HepG2 (cell line): ENCODE data around the gene C2orf81. TPM values are rescaled to one million over a fixed set of nuclear protein-coding genes. Genes with fewer than 3 reads are reported as not detected.

Experiments
- ATAC-seq: fragments of 200-7000 bp; cut with Tn5 transposase; 3 replicates; pipeline ENCODE4 v1.9.1; 2020; ENCODE audit warnings: mild to moderate bottlenecking, moderate library complexity
- BruUV-seq: library from RNA; stranded (reverse); fragments of 400-500 nt; replicated peaks from 2 replicates; lab custom pipeline; 2021; lab: Mats Ljungman, UMichigan
- CTCF ChIA-PET: fragments of 300-600 bp; formaldehyde crosslinking; extraction: SDS; loops from one replicate; lab custom pipeline; 2021; ENCODE audit warnings: low total read pairs, inconsistent platforms, low intra/inter-chr PET ratio; lab: Yijun Ruan, JAX
- POLR2A ChIA-PET: fragments of 350-600 bp; sonication (Branson Sonifier 250); formaldehyde crosslinking; loops from one replicate; lab custom pipeline; 2020; ENCODE audit warnings: antibody characterized with exemption, inconsistent platforms; lab: Yijun Ruan, JAX
- DNase-seq: peaks from one replicate; pipeline ENCODE4 v3.0.0-alpha.2; 2015; ENCODE audit warnings: low spot score
- FAIRE-seq: peaks from 3 replicates; lab custom pipeline; 2011; peaks lifted over from hg19 to GRCh38; lab: Jason Lieb, UNC
- H2AFZ ChIP-seq: one replicate; pipeline ENCODE4 v1.6.1; 2011; ENCODE audit warnings: low read length, inconsistent platforms
- H3K27ac ChIP-seq: fragments of 300-600 bp; 3 replicates; pipeline ENCODE4 v1.8.0; 2011; ENCODE audit warnings: mixed run types, mild to moderate bottlenecking, mixed read lengths, low read length, inconsistent platforms; ENCODE audit not compliant: insufficient read depth; ENCODE audit errors: extremely low read length
- H3K27me3 ChIP-seq, 2 experiments: fragments of 200-600 bp in 1 of 2; 2 replicates in 1 of 2; 3 replicates in 1 of 2; pipeline versions ENCODE4 v1.6.0 to v1.8.0; 2011; ENCODE audit warnings: low read length in 2 of 2, mild to moderate bottlenecking in 2 of 2, moderate library complexity in 2 of 2, inconsistent platforms in 1 of 2; ENCODE audit not compliant: insufficient read depth in 2 of 2, control insufficient read depth in 1 of 2
- H3K36me3 ChIP-seq, 2 experiments: fragments of 200-600 bp in 1 of 2; replicated peaks in 1 of 2; 2 replicates in 1 of 2; 3 replicates in 1 of 2; pipeline versions ENCODE4 v1.5.1 to v1.8.0; 2011; ENCODE audit warnings: low read length in 2 of 2, inconsistent platforms in 1 of 2; ENCODE audit not compliant: insufficient read depth in 2 of 2, control insufficient read depth in 1 of 2
- H3K4me1 ChIP-seq: 2 replicates; pipeline ENCODE4 v1.5.1; 2012; ENCODE audit warnings: low read length, inconsistent platforms; ENCODE audit not compliant: insufficient read depth
- H3K4me2 ChIP-seq: 2 replicates; pipeline ENCODE4 v1.6.0; 2011; ENCODE audit warnings: low read depth, low read length, inconsistent platforms
- H3K4me3 ChIP-seq, 3 experiments: fragments of 200-600 bp in 1 of 3; sonication (generic), shearing (Covaris generic) in 1 of 3; replicated peaks in 1 of 3; 2 replicates each; pipeline ENCODE4 v1.5.1; 2011 to 2016; ENCODE audit warnings: low read length in 3 of 3, inconsistent platforms in 2 of 3, low read depth in 2 of 3, mild to moderate bottlenecking in 2 of 3, control low read depth in 1 of 3, mixed read lengths in 1 of 3; ENCODE audit not compliant: insufficient read depth in 1 of 3
- H3K79me2 ChIP-seq: one replicate; pipeline ENCODE4 v1.6.1; 2011; ENCODE audit warnings: low read length, inconsistent platforms; ENCODE audit not compliant: insufficient read depth
- H3K9ac ChIP-seq: 2 replicates; pipeline ENCODE4 v1.6.0; 2011; ENCODE audit warnings: mild to moderate bottlenecking, low read depth, low read length, inconsistent platforms; ENCODE audit not compliant: insufficient read depth
- H3K9me3 ChIP-seq: 2 replicates; pipeline ENCODE4 v1.5.1; 2012; ENCODE audit warnings: mild to moderate bottlenecking, low read length
- H4K20me1 ChIP-seq: 2 replicates; pipeline ENCODE4 v1.6.0; 2011; ENCODE audit warnings: inconsistent platforms, mild to moderate bottlenecking, low read length, moderate library complexity; ENCODE audit not compliant: insufficient read depth
- ARID3A ChIP-seq: IDR thresholded peaks from 2 replicates; pipeline ENCODE4 v1.6.1; 2012; ENCODE audit warnings: low read depth, low read length, improper control_type of control experiment
- ATF4 ChIP-seq, 2 experiments: fragments of 450-650 bp in 1 of 2; sonication (generic) in 1 of 2; formaldehyde crosslinking; IDR thresholded peaks; 2 replicates each; pipeline versions ENCODE4 v1.5.0 to v1.8.0; 2020 to 2022; ENCODE audit warnings: mild to moderate bottlenecking in 1 of 2, missing genetic modification reagents in 1 of 2
- BATF2 ChIP-seq: sonication (generic); formaldehyde crosslinking; IDR thresholded peaks from 2 replicates; pipeline ENCODE4 v1.8.0; 2022; ENCODE audit warnings: mild to moderate bottlenecking, missing genetic modification reagents, moderate library complexity
- JARID2 ChIP-seq: sonication (generic); formaldehyde crosslinking; IDR thresholded peaks from 2 replicates; pipeline ENCODE4 v1.8.1; 2023; ENCODE audit warnings: missing genetic modification reagents, inconsistent platforms; ENCODE audit not compliant: insufficient replicate concordance
- KDM6A ChIP-seq: IDR thresholded peaks from 2 replicates; pipeline ENCODE4 v1.6.1; 2016; ENCODE audit warnings: low read depth
- MEIS2 ChIP-seq: sonication (generic); formaldehyde crosslinking; IDR thresholded peaks from 2 replicates; pipeline ENCODE4 v1.9.0; 2021; ENCODE audit warnings: mild to moderate bottlenecking, missing genetic modification reagents
- SIX1 ChIP-seq: sonication (generic); formaldehyde crosslinking; IDR thresholded peaks from 2 replicates; pipeline ENCODE4 v1.4.0; 2020; ENCODE audit warnings: missing genetic modification reagents, borderline replicate concordance
- ZNF205 ChIP-seq: IDR thresholded peaks from 2 replicates; pipeline ENCODE4 v1.6.1; 2018; ENCODE audit warnings: missing biosample characterization, missing genetic modification reagents
- ZNF256 ChIP-seq: sonication (generic); formaldehyde crosslinking; conservative IDR thresholded peaks from 2 replicates; pipeline ENCODE4 v1.4.0; 2020; ENCODE audit warnings: missing genetic modification reagents
- ZNF264 ChIP-seq: sonication (generic); formaldehyde crosslinking; IDR thresholded peaks from 2 replicates; pipeline ENCODE4 v1.4.0; 2020; ENCODE audit warnings: missing genetic modification reagents
- ZNF274 ChIP-seq: sonication (generic); formaldehyde crosslinking; IDR thresholded peaks from 2 replicates; pipeline ENCODE4 v1.5.1; 2020; ENCODE audit warnings: mild to moderate bottlenecking, missing genetic modification reagents
- ZNF512 ChIP-seq: sonication (generic); formaldehyde crosslinking; IDR thresholded peaks from 2 replicates; pipeline ENCODE4 v1.4.0; 2020; ENCODE audit warnings: mild to moderate bottlenecking, missing genetic modification reagents
- ZNF781 ChIP-seq: sonication (generic); formaldehyde crosslinking; IDR thresholded peaks from 2 replicates; pipeline ENCODE4 v1.5.1; 2020; ENCODE audit warnings: borderline replicate concordance, mild to moderate bottlenecking, missing genetic modification reagents; ENCODE audit errors: not compliant biosample characterization
- ZSCAN22 ChIP-seq: sonication (generic); formaldehyde crosslinking; IDR thresholded peaks from 2 replicates; pipeline ENCODE4 v1.4.0; 2020; ENCODE audit warnings: mild to moderate bottlenecking, missing genetic modification reagents
- WGBS: methylation state at CpG from one replicate; pipeline ENCODE4 v1.1.6; 2017; ENCODE audit warnings: low lambda C conversion rate; 5-methylcytosine and 5-hydroxymethylcytosine counted together
- in situ Hi-C: cut with HindIII; loops from 2 replicates; pipeline ENCODE4 v1.10.0; 2017; ENCODE audit warnings: low pct_unique_long_range_greater_than_20kb; ENCODE audit not compliant: extremely low pct_ligation_motif_present
- intact Hi-C: fragments of 100-400 bp; cut with micrococcal nuclease; formaldehyde crosslinking; loops from one replicate; pipeline ENCODE4 v1.10.0; 2022; ENCODE audit not compliant: unreplicated experiment
- polyA plus RNA-seq, 8 experiments: library from polyadenylated mRNA; depleted of rRNA in 3 of 8; stranded (reverse) in 7 of 8; unstranded in 1 of 8; fragments of >200 nt; fragmentation: Illumina TruSeq in 4 of 8; extraction: Trizol in 4 of 8; gene quantifications; 2 replicates each; pipeline versions ENCODE4 v1.2.1 to v1.2.3, GENCODE V29; 2011 to 2016; ENCODE audit warnings: low read depth in 4 of 8, missing spikeins in 1 of 8, mixed read lengths in 1 of 8; ENCODE audit not compliant: insufficient read depth in 1 of 8
- total RNA-seq, 5 experiments: library from RNA; depleted of rRNA; stranded (reverse); fragments of >200 nt; fragmentation: Illumina TruSeq; extraction: Trizol; gene quantifications; 2 replicates each; pipeline ENCODE4 v1.2.3, GENCODE V29; 2016; ENCODE audit warnings: low read depth in 1 of 5
- TF ChIP-seq, protein P1 (sequence below): sonication (generic); formaldehyde crosslinking; conservative IDR thresholded peaks from 2 replicates; pipeline ENCODE4 v1.4.0; 2020; ENCODE audit warnings: missing genetic modification reagents

Gene C2orf81
- total and polyA plus RNA-seq, 2 of the 13 experiments (the other 11 are each of a cell fraction or from before 2014, with no cell fraction given) = 0.15 to 0.17 TPM

DNA sequence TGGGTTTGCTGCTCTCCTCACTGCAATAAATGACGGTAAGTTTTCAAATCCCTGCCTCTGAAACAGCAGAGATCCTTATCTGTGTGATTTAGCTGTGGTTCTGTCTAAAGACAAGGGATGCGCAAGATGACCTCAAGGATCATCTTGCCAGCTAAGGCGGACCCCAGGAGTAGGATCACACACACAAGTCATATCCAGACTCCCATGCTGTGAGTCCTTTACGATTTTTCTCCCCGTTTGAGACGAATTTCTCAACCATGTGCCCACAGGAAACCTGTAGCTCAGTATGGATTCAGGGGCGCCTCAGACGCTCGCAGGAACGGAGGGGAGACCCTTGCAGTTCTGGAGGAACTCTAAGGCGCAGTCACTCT, 30.2 kb downstream of the C2orf81 start:
- H3K4me2 ChIP-seq = peak overlapping the region; percentile 96
- peaks cover 55% of the 10 kb centered on the region for H3K4me1 ChIP-seq
- no peaks in the 10 kb centered on the region for H4K20me1 ChIP-seq
- intact Hi-C loops = loop anchor here (5.0 kb wide), 2 partner anchors 59 to 124 kb away; no protein-coding TSS in a partner anchor
- under 1% methylated on average over 11 of the region's 11 CpGs for WGBS
- peaks cover 0 to 1% of the 10 kb centered on the region in 2 experiments; a peak in 2 of 5 replicates for H3K36me3 ChIP-seq
- H2AFZ ChIP-seq = peak overlapping the region; percentile 57
- H3K27ac ChIP-seq = peak overlapping the region; percentile 87
- FAIRE-seq (no peak), ATAC-seq (peak; percentile 44; the same call in 2 of the 3 replicates), DNase-seq (no peak)
- CTCF ChIA-PET = interaction anchor here (1.2 to 1.5 kb wide), 2 partner anchors 10 to 56 kb away, joined by 4 to 6 read pairs; no protein-coding TSS in a partner anchor
- H3K9me3 ChIP-seq = no peaks in the 10 kb centered on the region
- POLR2A ChIA-PET = interaction anchor here (0.8 to 3.8 kb wide), 20 partner anchors 9 to 563 kb away, joined by 3 to 38 read pairs (median 5); partner anchors contain the start of genes AUP1, CCDC142, DCTN1 and HTRA2
- H3K9ac ChIP-seq = peak overlapping the region; percentile 94
- H3K4me3 ChIP-seq = peak overlapping the region; percentile 82 to 98 (median 84)
- peaks cover 0 to 4% of the 10 kb centered on the region in 2 experiments; a peak in 2 of 5 replicates for H3K27me3 ChIP-seq
- H3K79me2 ChIP-seq = peaks cover 52% of the 10 kb centered on the region
- TSS peak; percentile 55 for BruUV-seq
- in situ Hi-C loops = no loop called here
- no peak for TF ChIP-seq KDM6A (CRISPR knock-in tag)
- TF ChIP-seq SIX1 (CRISPR knock-in tag) = no peak
- peak; percentile 10; the same call in 1 of the 2 replicates for TF ChIP-seq MEIS2 (CRISPR knock-in tag)
- TF ChIP-seq ZNF512 (CRISPR knock-in tag) = no peak
- peak; percentile 68; the same call in 1 of the 2 replicates for TF ChIP-seq ZNF256 (CRISPR knock-in tag)
- TF ChIP-seq ARID3A = no peak
- no peak for TF ChIP-seq ZNF781
- peak; percentile 44 for TF ChIP-seq JARID2 (CRISPR knock-in tag)
- TF ChIP-seq ZNF264 (CRISPR knock-in tag) = 0 out of 2 replicates have a peak, but pooled peaks have one; percentile 40
- 0 out of 2 replicates have a peak, but pooled peaks have one; percentile 1 for TF ChIP-seq BATF2
- TF ChIP-seq ZNF205 (CRISPR knock-in tag) = no peak
- TF ChIP-seq ZNF274 (CRISPR knock-in tag) = no peak
- TF ChIP-seq, protein P1, sequence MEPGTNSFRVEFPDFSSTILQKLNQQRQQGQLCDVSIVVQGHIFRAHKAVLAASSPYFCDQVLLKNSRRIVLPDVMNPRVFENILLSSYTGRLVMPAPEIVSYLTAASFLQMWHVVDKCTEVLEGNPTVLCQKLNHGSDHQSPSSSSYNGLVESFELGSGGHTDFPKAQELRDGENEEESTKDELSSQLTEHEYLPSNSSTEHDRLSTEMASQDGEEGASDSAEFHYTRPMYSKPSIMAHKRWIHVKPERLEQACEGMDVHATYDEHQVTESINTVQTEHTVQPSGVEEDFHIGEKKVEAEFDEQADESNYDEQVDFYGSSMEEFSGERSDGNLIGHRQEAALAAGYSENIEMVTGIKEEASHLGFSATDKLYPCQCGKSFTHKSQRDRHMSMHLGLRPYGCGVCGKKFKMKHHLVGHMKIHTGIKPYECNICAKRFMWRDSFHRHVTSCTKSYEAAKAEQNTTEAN (CRISPR knock-in tag) = no peak
- no peak for TF ChIP-seq ZSCAN22 (CRISPR knock-in tag)
- TF ChIP-seq ATF4 (CRISPR knock-in tag; IDR thresholded peaks at IDR 0.05) = 0 out of 4 replicates have a peak, but pooled peaks of 1 of the 2 experiments have one; percentile 9
